GM10266 (cell line): ENCODE measurements around the gene ALKBH4.
"Not testable (repeated sequence)": the region's sequence is repeated elsewhere in the genome, so short reads cannot be mapped to it uniquely, and the experiment has no call there.

ENCODE experiments used
- DNase-seq: peaks from one replicate; pipeline ENCODE4 v3.0.0; 2012; ENCODE audit errors: extremely low spot score
- CTCF ChIP-seq: IDR thresholded peaks from 2 replicates; pipeline ENCODE4 v1.5.1; 2012; ENCODE audit warnings: mild to moderate bottlenecking, low read depth; ENCODE audit not compliant: control insufficient read depth, insufficient read depth; ENCODE audit errors: missing control alignments

Gene ALKBH4

DNA sequence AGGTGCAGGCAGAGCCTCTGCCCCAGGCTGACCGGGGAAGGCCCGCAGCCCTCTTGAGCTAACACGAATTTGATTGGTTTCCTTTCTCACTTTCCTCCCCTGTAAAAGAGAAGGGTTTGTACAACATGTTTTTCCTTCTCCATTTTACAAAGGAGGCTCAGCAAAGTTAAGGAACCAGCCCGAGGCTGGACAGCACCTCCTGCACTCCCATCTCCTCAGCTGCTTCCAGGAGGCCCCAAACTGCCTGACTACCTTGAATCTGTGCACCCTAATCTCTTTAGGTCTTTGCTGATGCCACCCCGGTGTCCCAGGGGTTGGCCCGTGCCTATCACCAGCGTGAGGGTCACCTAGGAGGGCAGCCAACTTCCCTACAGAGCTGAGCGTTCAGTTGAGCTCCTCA is 4.2 kb downstream of the ALKBH4 start:
- DNase-seq: no peak
- no peak for TF ChIP-seq CTCF

DNA sequence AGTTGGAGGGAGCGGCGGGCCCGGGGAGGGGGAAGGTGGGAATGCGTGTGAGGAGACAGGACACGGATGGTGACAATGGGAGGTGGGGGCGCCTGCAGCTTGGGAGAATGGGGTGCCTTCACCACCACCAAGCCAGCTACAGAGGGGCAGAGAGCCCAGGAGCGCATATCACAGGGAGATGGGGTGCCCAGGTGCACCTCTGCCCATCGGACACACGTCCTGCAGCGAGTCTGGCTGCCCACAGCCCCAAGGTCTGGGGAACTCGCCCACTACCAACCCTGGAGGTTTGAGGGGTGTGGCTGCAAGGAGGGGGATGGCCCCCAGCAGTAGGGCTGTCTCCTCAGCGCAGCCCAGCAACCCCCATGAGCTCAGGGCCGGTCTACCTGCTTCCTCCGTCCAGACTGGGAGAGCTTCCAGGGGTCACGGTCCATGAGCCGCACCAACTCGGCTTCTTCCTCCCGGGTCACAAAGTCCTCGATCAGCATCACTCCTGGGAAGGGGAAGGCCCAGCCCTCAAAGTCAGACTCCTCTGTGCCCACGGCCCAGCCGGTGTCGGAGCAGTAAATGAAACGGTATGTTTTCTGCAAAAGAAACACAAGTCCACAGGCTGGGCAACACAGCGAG is 5.3 kb downstream of the ALKBH4 start:
- TF ChIP-seq CTCF: no peak
- no peak for DNase-seq

DNA sequence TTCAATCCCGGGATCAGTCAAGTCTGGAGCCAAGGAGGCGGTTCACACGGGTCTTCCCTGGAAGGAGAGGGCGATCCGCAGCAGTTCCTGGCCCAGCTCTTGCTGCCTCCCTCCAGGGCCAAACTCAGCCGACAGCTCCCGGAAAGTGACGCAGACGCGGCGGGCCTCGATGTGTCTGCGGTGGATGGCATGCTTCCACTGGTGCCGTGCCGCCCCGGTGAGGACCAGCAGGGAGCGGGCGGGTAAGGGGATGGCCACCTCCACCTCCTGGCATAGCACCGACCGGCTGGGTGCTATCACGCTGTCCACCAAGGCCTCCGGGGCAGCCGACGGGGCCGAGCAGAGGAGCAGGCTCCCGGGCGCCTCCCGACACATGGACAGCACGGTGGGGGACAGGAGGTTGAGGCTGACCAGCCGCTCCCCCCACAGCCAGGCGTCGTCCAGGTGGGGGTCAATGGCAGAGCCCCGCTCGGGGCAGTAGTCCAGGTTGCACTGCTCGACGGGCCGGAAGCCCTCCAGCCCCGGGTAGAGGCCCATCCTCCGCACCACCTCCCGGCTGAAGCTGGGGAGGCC is 7.2 kb downstream of the ALKBH4 start:
- no peak for TF ChIP-seq CTCF
- no peak for DNase-seq

- TF ChIP-seq CTCF: no peak
- no peak for DNase-seq
Measured at GRCh38 chr7:102456327-102456726, 8.3 kb downstream of the ALKBH4 start.

GRCh38 chr7:102455596-102455995 is 9.1 kb downstream of the ALKBH4 start:
- no peak for DNase-seq

DNA sequence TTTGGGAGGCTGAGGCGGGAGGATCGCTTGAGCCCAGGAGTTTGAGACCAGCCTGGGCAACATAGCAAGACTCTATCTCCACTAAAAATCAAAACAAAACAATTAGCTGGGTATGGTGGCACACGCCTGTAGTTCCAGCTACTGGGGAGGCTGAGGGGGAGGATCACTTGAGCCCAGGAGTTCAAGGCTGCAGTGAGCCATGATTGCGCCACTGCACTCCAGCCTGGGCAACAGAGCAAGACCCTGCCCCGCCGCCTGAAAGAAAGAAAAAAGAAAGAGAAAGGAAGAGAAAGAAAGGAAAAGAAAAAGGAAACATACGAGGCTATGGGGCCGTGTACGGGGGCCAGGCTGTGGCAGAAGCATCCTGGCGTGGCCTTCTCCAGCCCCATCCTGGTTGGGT is 9.7 kb downstream of the ALKBH4 start:
- DNase-seq: not testable (repeated sequence)

More at GRCh38 chr7:102455596-102455995, 9.1 kb downstream of the ALKBH4 start:
- no peak for TF ChIP-seq CTCF

DNA sequence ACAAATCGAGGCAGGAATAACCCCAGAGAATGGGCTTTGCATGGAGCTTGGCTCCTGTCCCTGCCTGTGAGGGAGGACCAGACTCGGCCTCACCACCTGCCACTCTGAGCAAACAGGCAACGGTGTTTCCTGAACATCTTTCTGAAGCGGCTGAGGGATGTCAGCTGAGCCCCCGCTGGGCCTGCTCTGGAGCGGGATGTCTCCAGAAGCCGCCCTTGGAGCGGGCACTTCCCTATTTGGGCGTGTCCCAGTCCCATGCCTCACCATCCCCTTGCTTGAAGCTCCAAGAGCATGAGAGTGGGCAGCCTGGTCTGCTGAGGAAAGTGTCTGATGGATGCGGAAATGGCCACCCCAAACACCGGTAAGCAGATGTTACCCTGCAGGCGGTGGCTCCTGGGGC is 10.2 kb downstream of the ALKBH4 start:
- no peak for TF ChIP-seq CTCF
- no peak for DNase-seq

- TF ChIP-seq CTCF: no peak
- no peak for DNase-seq
Measured at GRCh38 chr7:102453319-102453718, 11.3 kb downstream of the ALKBH4 start.
